Thyroid gland (tissue), 4 donors: Measurements from ENCODE around the gene ATIC. TPM values are rescaled to one million over a fixed set of nuclear protein-coding genes. Genes with fewer than 3 reads are reported as not detected.

ENCODE experiments used
- DNase-seq, 2 donors: peaks; one replicate each; pipeline ENCODE4 v3.0.0-alpha.2; 2019
- H3K27ac ChIP-seq, 3 donors: fragments of 200-600 bp; sonication (generic); 1 replicate in 2 of 3; 2 replicates in 1 of 3; pipeline ENCODE4 v1.5.1; 2016 to 2019; ENCODE audit warnings: mild to moderate bottlenecking in 1 of 3, moderate library complexity in 1 of 3
- H3K27me3 ChIP-seq: fragments of 200-600 bp; sonication (generic); one replicate; pipeline ENCODE4 v1.5.1; 2019
- H3K36me3 ChIP-seq, 2 donors: fragments of 200-600 bp; sonication (generic); one replicate each; pipeline ENCODE4 v1.5.1; 2016 to 2019
- H3K4me1 ChIP-seq, 2 donors: fragments of 200-600 bp; sonication (generic); one replicate each; pipeline ENCODE4 v1.5.1; 2017 to 2019
- H3K4me3 ChIP-seq, 3 donors: fragments of 200-600 bp; sonication (generic); replicated peaks in 1 of 3; 1 replicate in 2 of 3; 2 replicates in 1 of 3; pipeline ENCODE4 v1.5.1; 2016; ENCODE audit warnings: mild to moderate bottlenecking in 1 of 3
- H3K9me3 ChIP-seq: fragments of 200-600 bp; sonication (generic); one replicate; pipeline ENCODE4 v1.5.1; 2017
- POLR2A ChIP-seq, 2 donors: fragments of 450-650 bp; IDR thresholded peaks; one replicate each; pipeline ENCODE4 v1.6.1; 2017; ENCODE audit warnings: antibody characterized with exemption in 2 of 2, mild to moderate bottlenecking in 2 of 2, moderate library complexity in 1 of 2
- WGBS, 2 donors: methylation state at CpG; one replicate each; pipeline ENCODE4 v1.1.5; 2017; 5-methylcytosine and 5-hydroxymethylcytosine counted together
- intact Hi-C: fragments of 100-400 bp; cut with DNase I; formaldehyde crosslinking; loops from one replicate; pipeline ENCODE4 v1.15.1; 2023
- total RNA-seq, 4 donors: library from RNA; depleted of rRNA; stranded (reverse); fragments of >200 nt; gene quantifications; one replicate each; pipeline ENCODE4 v1.2.3, GENCODE V29; 2016
- TF ChIP-seq, protein P1 (sequence below), 6 experiments: fragments of 200-600 bp in 3 of 6; fragments of 450-650 bp in 3 of 6; sonication (generic) in 3 of 6; IDR thresholded peaks; one replicate each; pipeline ENCODE4 v1.5.1; 2016 to 2019; ENCODE audit warnings: antibody characterized with exemption in 6 of 6, mild to moderate bottlenecking in 2 of 6, inconsistent platforms in 1 of 6, moderate library complexity in 1 of 6

The ATIC gene
- total RNA-seq, 4 donors from 2014 or later = 25.7 to 35.1 (median 27.4) TPM

DNA sequence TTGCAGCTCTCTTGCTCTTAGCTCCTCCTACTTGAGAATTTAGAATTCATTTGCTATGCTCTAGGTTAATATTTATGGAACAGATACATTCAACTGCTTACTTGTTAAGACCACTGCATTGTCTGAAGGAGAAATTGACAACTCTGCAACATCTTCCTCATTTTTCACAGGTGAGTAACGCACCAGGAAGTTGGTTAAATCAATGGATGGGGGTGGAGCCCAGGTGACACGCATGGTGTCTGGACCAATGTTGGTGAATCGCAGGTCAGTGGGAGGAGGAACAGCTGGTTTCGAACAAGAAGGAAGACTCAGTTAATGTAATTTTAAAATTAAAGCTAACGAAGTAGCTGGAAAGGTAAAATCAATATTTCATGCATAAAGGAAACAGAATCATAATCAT is 79.7 kb downstream of the ATIC start:
- H3K4me1 ChIP-seq = no peaks in the 10 kb centered on the region
- no peak overlapping the region for H3K27ac ChIP-seq
- no peak overlapping the region for H3K4me3 ChIP-seq
- intact Hi-C loops = no loop called here
- TF ChIP-seq, protein P1, sequence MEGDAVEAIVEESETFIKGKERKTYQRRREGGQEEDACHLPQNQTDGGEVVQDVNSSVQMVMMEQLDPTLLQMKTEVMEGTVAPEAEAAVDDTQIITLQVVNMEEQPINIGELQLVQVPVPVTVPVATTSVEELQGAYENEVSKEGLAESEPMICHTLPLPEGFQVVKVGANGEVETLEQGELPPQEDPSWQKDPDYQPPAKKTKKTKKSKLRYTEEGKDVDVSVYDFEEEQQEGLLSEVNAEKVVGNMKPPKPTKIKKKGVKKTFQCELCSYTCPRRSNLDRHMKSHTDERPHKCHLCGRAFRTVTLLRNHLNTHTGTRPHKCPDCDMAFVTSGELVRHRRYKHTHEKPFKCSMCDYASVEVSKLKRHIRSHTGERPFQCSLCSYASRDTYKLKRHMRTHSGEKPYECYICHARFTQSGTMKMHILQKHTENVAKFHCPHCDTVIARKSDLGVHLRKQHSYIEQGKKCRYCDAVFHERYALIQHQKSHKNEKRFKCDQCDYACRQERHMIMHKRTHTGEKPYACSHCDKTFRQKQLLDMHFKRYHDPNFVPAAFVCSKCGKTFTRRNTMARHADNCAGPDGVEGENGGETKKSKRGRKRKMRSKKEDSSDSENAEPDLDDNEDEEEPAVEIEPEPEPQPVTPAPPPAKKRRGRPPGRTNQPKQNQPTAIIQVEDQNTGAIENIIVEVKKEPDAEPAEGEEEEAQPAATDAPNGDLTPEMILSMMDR (IDR thresholded peaks at IDR 0.05) = no peak
- no peak for TF ChIP-seq POLR2A (IDR thresholded peaks at IDR 0.05)
- 93 to 95% methylated on average over 5 of the region's 5 CpGs for WGBS, 2 donors
- no peak for DNase-seq
- no peaks in the 10 kb centered on the region for H3K9me3 ChIP-seq
- H3K27me3 ChIP-seq = no peaks in the 10 kb centered on the region
- no peaks in the 10 kb centered on the region for H3K36me3 ChIP-seq

DNA sequence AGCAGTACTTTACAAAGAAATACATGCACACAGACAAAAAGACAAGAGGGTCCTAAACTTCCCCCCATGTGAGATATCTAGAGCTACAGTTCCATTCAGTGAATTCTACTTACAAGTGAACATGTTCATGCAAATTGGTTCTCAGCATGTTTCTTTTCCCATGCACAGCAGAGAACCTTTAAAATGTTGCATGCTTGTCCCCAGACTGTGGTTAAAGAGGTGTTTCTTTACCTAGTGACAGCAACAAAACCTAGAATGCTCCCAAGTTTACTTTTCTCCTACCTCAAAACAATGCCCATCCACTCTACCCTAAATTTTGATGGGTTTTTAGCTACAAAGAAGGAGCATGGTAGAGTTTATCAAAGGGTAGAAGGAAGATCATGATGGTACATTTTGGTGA is 80.3 kb downstream of the ATIC start:
- no peak for DNase-seq
- no peaks in the 10 kb centered on the region for H3K36me3 ChIP-seq
- intact Hi-C loops = no loop called here

DNA sequence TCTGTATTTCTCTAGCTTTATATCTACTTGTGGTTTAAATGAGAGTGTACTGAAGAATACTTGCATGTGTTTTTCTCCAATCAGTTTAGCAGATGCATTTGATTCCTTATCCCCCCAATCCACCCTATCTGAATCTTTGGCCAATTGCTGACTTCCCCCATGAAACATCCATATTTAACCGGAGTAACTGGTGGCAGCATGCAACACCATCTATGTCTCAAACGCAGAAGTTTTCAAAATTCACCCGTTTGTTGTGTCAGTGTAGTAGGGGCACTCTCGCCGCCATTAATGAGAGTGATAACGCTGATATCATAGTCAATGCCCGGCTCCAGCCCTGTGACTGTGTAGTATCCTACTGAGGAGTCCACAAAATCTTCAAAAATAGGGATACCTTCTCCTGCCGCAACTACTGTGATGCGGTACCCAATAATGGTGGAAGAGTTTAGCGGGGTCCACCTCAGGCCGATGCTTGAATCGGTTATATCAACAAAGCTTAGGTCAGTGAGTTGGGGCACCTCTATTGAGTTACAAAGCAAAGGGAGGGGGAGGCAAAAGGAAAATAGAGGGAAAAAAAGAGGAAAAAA is 80.9 kb downstream of the ATIC start:
- intact Hi-C loops = no loop called here
- Histone ChIP-seq H3K36me3 (no peaks in the 10 kb centered on the region), H3K27ac (no peak overlapping the region), H3K4me3 (no peak overlapping the region), H3K9me3 (no peaks in the 10 kb centered on the region), H3K4me1 (no peaks in the 10 kb centered on the region), H3K27me3 (no peaks in the 10 kb centered on the region)
- 94 to 96% methylated on average over 12 of the region's 12 CpGs for WGBS, 2 donors
- TF ChIP-seq POLR2A (IDR thresholded peaks at IDR 0.05) = no peak
- TF ChIP-seq, protein P1 (IDR thresholded peaks at IDR 0.05) = no peak
- no peak for DNase-seq

More for the DNA sequence above, 80.3 kb downstream of the ATIC start:
- TF ChIP-seq POLR2A (IDR thresholded peaks at IDR 0.05) = no peak
- TF ChIP-seq, protein P1 (IDR thresholded peaks at IDR 0.05) = no peak
- no peak overlapping the region for H3K27ac ChIP-seq
- H3K27me3 ChIP-seq = no peaks in the 10 kb centered on the region
- no peak overlapping the region for H3K4me3 ChIP-seq
- H3K9me3 ChIP-seq = no peaks in the 10 kb centered on the region
- no peaks in the 10 kb centered on the region for H3K4me1 ChIP-seq

DNA sequence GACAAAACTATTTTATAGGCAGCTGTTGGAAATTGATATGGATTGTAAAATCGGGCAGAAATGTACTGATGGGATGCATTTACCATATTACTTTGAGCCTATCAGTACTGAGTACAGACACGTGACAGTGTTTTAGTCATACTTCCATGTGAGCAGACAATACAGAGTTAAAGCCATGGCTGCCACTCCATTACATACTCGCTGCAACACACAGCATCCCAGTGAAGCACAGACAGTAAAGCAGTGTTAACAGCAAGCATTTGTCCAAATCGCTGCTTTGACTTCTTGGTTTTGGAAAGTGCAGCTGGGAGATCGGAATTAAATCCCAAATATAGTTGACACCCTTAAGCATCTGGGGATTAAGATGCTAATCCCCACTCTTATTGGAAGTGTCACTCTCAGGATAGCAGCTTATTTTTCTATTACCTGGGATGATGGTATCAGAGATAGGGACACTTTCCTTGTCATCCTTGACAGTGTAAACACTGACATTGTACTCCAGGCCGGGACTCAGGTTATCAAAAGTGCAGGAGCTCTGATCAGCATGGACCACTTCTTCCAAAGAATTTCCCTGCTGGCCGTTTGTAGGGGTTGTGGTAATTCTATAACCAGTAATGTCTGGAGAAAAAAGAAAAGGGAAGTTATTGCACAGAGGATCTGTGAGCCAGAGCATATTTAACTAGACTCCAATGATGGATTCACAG is 82.4 kb downstream of the ATIC start:
- no peak overlapping the region for H3K27ac ChIP-seq
- 70 to 77% methylated on average over 7 of the region's 7 CpGs for WGBS, 2 donors
- TF ChIP-seq, protein P1 (IDR thresholded peaks at IDR 0.05) = no peak
- no peak for TF ChIP-seq POLR2A (IDR thresholded peaks at IDR 0.05)
- no peaks in the 10 kb centered on the region for H3K27me3 ChIP-seq
- no peaks in the 10 kb centered on the region for H3K9me3 ChIP-seq
- no peaks in the 10 kb centered on the region for H3K4me1 ChIP-seq
- intact Hi-C loops = no loop called here
- H3K36me3 ChIP-seq = no peaks in the 10 kb centered on the region
- H3K4me3 ChIP-seq = no peak overlapping the region
- DNase-seq = no peak

DNA sequence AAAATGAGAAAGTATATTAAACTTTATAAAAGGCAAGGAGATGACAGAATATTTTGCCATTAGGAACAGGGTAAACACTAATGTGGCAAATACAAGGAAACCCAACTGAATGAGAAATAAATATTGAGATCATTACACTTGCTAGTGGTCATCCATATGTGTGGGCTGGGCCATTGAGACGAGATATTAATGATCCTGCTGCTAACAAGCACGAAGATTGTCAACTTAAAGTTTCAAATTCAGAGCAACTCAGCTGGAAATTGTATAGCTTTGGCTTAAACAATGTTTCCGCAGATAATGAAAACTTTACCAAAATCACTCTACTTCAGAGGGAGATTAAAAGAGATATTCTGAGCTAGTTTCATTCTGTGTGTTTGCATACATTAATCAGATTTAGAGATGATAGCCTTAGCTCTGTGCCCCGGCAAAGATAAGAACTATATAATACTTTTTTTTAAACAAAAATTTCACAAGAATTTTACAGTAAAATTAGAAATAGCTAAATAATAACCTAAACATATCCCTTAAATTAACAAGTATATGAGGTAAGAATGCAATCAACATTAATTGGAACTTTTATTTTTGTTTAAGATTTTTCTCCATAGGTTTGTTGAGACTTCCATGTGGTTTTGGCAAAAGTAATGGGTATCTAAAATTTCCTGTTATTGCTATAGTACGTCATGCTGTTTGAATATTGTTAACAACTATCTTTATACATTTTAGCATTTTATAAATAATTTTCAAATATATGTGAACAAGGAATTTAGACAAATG is 84.0 kb downstream of the ATIC start:
- Histone ChIP-seq H3K9me3 (no peaks in the 10 kb centered on the region), H3K4me3 (no peak overlapping the region), H3K27me3 (no peaks in the 10 kb centered on the region), H3K27ac (no peak overlapping the region), H3K4me1 (no peaks in the 10 kb centered on the region), H3K36me3 (no peaks in the 10 kb centered on the region)
- no peak for DNase-seq
- 73 to 74% methylated on average over 5 of the region's 5 CpGs for WGBS, 2 donors
- intact Hi-C loops = no loop called here
- no peak for TF ChIP-seq POLR2A (IDR thresholded peaks at IDR 0.05)
- TF ChIP-seq, protein P1 (IDR thresholded peaks at IDR 0.05) = no peak
